Rectal smooth muscle tissue (tissue), 1 donor: ENCODE measurements around the gene TTC16.

Experiments used
- H3K27ac ChIP-seq: one replicate; pipeline ENCODE4 v1.7.0; 2013; ENCODE audit warnings: low read depth, low read length, inconsistent platforms
- H3K27me3 ChIP-seq: one replicate; pipeline ENCODE4 v1.7.0; 2013; ENCODE audit warnings: low read length; ENCODE audit not compliant: control insufficient read depth, insufficient read depth
- H3K36me3 ChIP-seq: one replicate; pipeline ENCODE4 v1.7.0; 2013; ENCODE audit warnings: low read length; ENCODE audit not compliant: control insufficient read depth, insufficient read depth
- H3K4me1 ChIP-seq: one replicate; pipeline ENCODE4 v1.7.0; 2013; ENCODE audit warnings: low read length; ENCODE audit not compliant: control insufficient read depth, insufficient read depth
- H3K4me3 ChIP-seq: one replicate; pipeline ENCODE4 v1.7.0; 2013; ENCODE audit warnings: low read length
- H3K9ac ChIP-seq: one replicate; pipeline ENCODE4 v1.7.0; 2013; ENCODE audit warnings: low read length

The TTC16 gene

GRCh38 chr9:127715470-127716337 is at the start of gene TTC16, which contains the start of gene PTRH1:
Gene TTC16, plus strand, starts transcription at chr9:127716079. Its CDS starts 67 bp downstream, at chr9:127716146.
Gene PTRH1, minus strand, starts transcription at chr9:127715663. Its CDS starts 24 bp downstream, at chr9:127715639.
- H3K4me1 ChIP-seq = peaks cover 3% of the 10 kb centered on the region
- H3K27me3 ChIP-seq = no peaks in the 10 kb centered on the region
- H3K27ac ChIP-seq = peak within 1 kb of the TSS; percentile 87
- no peaks in the 10 kb centered on the region for H3K36me3 ChIP-seq
- peak within 1 kb of the TSS; percentile 90 for H3K9ac ChIP-seq
- H3K4me3 ChIP-seq = peak within 1 kb of the TSS; percentile 93

GRCh38 chr9:127667127-127667844 is 48.6 kb upstream of the TTC16 start:
- Histone ChIP-seq H3K27me3 (no peaks in the 10 kb centered on the region), H3K4me1 (no peaks in the 10 kb centered on the region), H3K9ac (no peak overlapping the region), H3K4me3 (no peak overlapping the region), H3K27ac (no peak overlapping the region), H3K36me3 (peaks cover 5% of the 10 kb centered on the region)

- H3K4me1 ChIP-seq = no peaks in the 10 kb centered on the region
- H3K27me3 ChIP-seq = no peaks in the 10 kb centered on the region
- no peak overlapping the region for H3K4me3 ChIP-seq
- H3K9ac ChIP-seq = no peak overlapping the region
- H3K36me3 ChIP-seq = peaks cover 5% of the 10 kb centered on the region
- no peak overlapping the region for H3K27ac ChIP-seq
These were observed 48.0 kb upstream of the TTC16 start for GRCh38 chr9:127667906-127668305.

- Histone ChIP-seq H3K4me3 (no peak overlapping the region), H3K36me3 (peaks cover 10% of the 10 kb centered on the region), H3K4me1 (no peaks in the 10 kb centered on the region), H3K9ac (no peak overlapping the region), H3K27ac (no peak overlapping the region), H3K27me3 (no peaks in the 10 kb centered on the region)
These were observed 42.6 kb upstream of the TTC16 start for GRCh38 chr9:127673234-127673633.

- Histone ChIP-seq H3K27ac (no peak overlapping the region), H3K27me3 (no peaks in the 10 kb centered on the region), H3K9ac (no peak overlapping the region), H3K4me3 (no peak overlapping the region), H3K36me3 (peaks cover 16% of the 10 kb centered on the region), H3K4me1 (no peaks in the 10 kb centered on the region)
These were observed 39.2 kb upstream of the TTC16 start for GRCh38 chr9:127676638-127677037.

- no peaks in the 10 kb centered on the region for H3K27me3 ChIP-seq
- no peaks in the 10 kb centered on the region for H3K4me1 ChIP-seq
- no peak overlapping the region for H3K9ac ChIP-seq
- H3K36me3 ChIP-seq = peaks cover 16% of the 10 kb centered on the region
- H3K4me3 ChIP-seq = no peak overlapping the region
- no peak overlapping the region for H3K27ac ChIP-seq
These were observed 36.4 kb upstream of the TTC16 start for GRCh38 chr9:127679506-127679905.

GRCh38 chr9:127680226-127680625 is 35.7 kb upstream of the TTC16 start:
- no peak overlapping the region for H3K4me3 ChIP-seq
- peaks cover 16% of the 10 kb centered on the region for H3K36me3 ChIP-seq
- H3K27ac ChIP-seq = no peak overlapping the region
- H3K9ac ChIP-seq = no peak overlapping the region
- H3K4me1 ChIP-seq = no peaks in the 10 kb centered on the region
- no peaks in the 10 kb centered on the region for H3K27me3 ChIP-seq

- H3K27ac ChIP-seq = no peak overlapping the region
- H3K9ac ChIP-seq = no peak overlapping the region
- peaks cover 16% of the 10 kb centered on the region for H3K36me3 ChIP-seq
- H3K4me3 ChIP-seq = no peak overlapping the region
- H3K27me3 ChIP-seq = no peaks in the 10 kb centered on the region
- H3K4me1 ChIP-seq = no peaks in the 10 kb centered on the region
These were observed 35.0 kb upstream of the TTC16 start for GRCh38 chr9:127680846-127681245.

GRCh38 chr9:127682351-127683136 is 33.3 kb upstream of the TTC16 start:
- Histone ChIP-seq H3K4me3 (no peak overlapping the region), H3K27me3 (no peaks in the 10 kb centered on the region), H3K36me3 (peaks cover 12% of the 10 kb centered on the region), H3K9ac (no peak overlapping the region), H3K27ac (no peak overlapping the region), H3K4me1 (no peaks in the 10 kb centered on the region)

- H3K27ac ChIP-seq = no peak overlapping the region
- no peaks in the 10 kb centered on the region for H3K27me3 ChIP-seq
- H3K9ac ChIP-seq = no peak overlapping the region
- no peaks in the 10 kb centered on the region for H3K4me1 ChIP-seq
- H3K36me3 ChIP-seq = peaks cover 12% of the 10 kb centered on the region
- no peak overlapping the region for H3K4me3 ChIP-seq
These were observed 32.2 kb upstream of the TTC16 start for GRCh38 chr9:127683723-127684122.

- Histone ChIP-seq H3K4me1 (no peaks in the 10 kb centered on the region), H3K27ac (no peak overlapping the region), H3K4me3 (no peak overlapping the region), H3K27me3 (no peaks in the 10 kb centered on the region), H3K9ac (no peak overlapping the region), H3K36me3 (peaks cover 12% of the 10 kb centered on the region)
These were observed 31.3 kb upstream of the TTC16 start for GRCh38 chr9:127684576-127684975.
